Kidney epithelial cell (primary cell): ENCODE results near the gene PRUNE1. TPM values are rescaled to one million over a fixed set of nuclear protein-coding genes. Genes with fewer than 3 reads are reported as not detected.

Experiments
- DNase-seq: peaks from one replicate; pipeline ENCODE4 v3.0.0-alpha.2; 2010; ENCODE audit warnings: low read depth
- H3K27me3 ChIP-seq: 2 replicates; pipeline ENCODE4 v1.6.0; 2011; ENCODE audit warnings: low read length; ENCODE audit not compliant: control insufficient read depth, insufficient read depth
- H3K36me3 ChIP-seq: 2 replicates; pipeline ENCODE4 v1.5.1; 2011; ENCODE audit warnings: low read length; ENCODE audit not compliant: control insufficient read depth, insufficient read depth
- H3K4me3 ChIP-seq: 2 replicates; pipeline ENCODE4 v1.5.1; 2011; ENCODE audit warnings: low read depth, mild to moderate bottlenecking, control low read depth, low read length
- total RNA-seq: library from RNA; depleted of rRNA; stranded (reverse); fragments of >200 nt; gene quantifications from 2 replicates; pipeline ENCODE4 v1.2.3, GENCODE V29; 2015
- TF ChIP-seq, protein P1 (sequence below): IDR thresholded peaks from 2 replicates; pipeline ENCODE4 v1.5.1; 2011; ENCODE audit warnings: mild to moderate bottlenecking, moderate library complexity, low read length, control low read depth, inconsistent platforms; ENCODE audit not compliant: insufficient read depth, poor library complexity, severe bottlenecking

PRUNE1 gene
- total RNA-seq, 1 donor from 2014 or later: 15.8 TPM

DNA sequence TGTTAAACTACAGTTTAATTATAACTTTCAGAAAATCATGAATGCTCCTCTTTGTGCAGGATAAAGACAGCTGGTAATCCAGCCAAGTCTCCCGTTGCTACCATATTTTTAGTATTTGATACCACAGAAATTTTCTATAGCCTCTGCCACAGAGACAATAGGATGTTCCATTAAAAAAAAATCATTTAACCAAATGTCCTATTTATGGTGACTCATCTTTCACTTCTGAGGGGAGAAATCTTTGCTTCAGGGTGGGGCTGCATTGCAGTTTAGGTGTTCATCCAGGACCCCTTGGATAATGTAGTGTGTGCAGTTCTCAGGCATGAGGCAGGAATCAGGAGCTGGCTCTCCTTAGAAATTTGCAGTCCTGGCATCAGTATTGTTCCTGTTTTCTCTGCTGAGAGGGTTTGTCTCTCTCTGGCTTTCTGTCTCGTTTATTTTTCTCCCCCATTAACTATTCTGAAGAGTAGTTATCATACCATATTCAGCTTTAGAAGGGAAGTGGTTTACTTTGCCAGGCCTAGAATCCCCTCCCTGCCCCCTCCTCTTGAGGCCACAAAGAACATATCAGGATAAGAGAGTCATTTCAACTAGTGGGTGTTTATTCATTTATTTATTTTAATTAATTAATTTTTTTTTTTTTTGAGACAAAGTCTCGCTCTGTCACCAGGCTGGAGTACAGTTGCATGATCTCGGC lies 3.1 kb downstream of the PRUNE1 start:
- Histone ChIP-seq H3K36me3 (no peaks in the 10 kb centered on the region), H3K4me3 (no peak overlapping the region), H3K27me3 (no peaks in the 10 kb centered on the region)
- DNase-seq: no peak
- TF ChIP-seq, protein P1, sequence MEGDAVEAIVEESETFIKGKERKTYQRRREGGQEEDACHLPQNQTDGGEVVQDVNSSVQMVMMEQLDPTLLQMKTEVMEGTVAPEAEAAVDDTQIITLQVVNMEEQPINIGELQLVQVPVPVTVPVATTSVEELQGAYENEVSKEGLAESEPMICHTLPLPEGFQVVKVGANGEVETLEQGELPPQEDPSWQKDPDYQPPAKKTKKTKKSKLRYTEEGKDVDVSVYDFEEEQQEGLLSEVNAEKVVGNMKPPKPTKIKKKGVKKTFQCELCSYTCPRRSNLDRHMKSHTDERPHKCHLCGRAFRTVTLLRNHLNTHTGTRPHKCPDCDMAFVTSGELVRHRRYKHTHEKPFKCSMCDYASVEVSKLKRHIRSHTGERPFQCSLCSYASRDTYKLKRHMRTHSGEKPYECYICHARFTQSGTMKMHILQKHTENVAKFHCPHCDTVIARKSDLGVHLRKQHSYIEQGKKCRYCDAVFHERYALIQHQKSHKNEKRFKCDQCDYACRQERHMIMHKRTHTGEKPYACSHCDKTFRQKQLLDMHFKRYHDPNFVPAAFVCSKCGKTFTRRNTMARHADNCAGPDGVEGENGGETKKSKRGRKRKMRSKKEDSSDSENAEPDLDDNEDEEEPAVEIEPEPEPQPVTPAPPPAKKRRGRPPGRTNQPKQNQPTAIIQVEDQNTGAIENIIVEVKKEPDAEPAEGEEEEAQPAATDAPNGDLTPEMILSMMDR: no peak

DNA sequence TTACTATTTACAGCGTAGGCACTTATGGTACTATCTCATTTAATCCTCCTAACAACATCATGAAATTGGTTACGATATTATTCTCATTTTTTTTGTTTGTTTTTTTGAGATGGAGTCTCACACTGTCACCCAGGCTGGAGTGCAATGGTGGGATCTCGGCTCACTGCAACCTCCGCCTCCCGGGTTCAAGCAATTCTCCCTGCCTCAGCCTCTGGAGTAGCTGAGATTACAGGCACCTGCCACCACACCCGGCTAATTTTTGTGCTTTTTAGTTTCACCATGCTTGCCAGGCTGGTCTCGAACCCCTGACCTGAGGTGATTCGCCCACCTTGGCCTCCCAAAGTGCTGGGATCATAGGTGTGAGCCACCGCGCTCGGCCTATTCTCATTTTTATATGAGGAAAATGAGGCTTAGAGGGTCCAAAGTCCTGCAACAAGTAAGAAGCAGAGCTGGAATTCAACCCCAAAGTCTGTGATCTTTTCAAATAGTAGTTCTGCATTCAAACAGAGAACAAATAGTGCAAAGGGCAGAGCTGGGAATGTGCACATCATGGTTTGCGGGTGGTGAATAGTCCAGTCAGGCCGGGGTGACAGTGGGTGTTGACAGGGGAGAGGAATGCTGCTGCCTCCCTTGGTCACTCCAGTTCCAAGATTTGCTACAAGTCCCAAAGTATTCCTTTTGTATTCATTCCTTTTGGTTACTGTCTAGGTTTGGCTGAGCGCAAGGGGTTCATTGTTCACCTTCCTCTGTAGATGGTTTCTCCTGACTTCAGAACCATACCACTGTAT lies 4.6 kb downstream of the PRUNE1 start:
- DNase-seq: no peak
- no peaks in the 10 kb centered on the region for H3K27me3 ChIP-seq

DNA sequence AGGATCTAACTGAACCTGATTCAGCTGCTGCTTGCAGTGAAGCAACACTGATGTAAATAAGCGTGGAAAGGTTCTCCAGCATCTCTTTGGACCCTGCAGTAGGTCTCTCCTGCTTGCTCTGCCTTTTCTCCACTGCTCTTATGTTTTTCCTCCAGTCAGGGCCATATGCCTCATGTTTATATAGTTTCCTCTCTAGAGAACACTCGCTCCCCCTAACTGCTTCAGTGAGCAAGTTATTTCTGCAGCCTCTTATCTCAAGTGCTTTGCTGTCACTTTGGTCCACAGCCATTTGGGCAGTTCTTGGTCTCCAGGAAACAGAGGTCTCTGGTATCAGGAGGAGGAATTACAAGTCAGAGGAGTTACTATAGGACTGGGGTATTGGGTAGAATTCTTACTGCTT lies 5.3 kb downstream of the PRUNE1 start:
- TF ChIP-seq, protein P1: no peak
- DNase-seq: no peak
- H3K27me3 ChIP-seq: no peaks in the 10 kb centered on the region
- H3K36me3 ChIP-seq: no peaks in the 10 kb centered on the region
- H3K4me3 ChIP-seq: no peak overlapping the region

More for the DNA sequence above, 4.6 kb downstream of the PRUNE1 start:
- Histone ChIP-seq H3K36me3 (no peaks in the 10 kb centered on the region), H3K4me3 (no peak overlapping the region)
- TF ChIP-seq, protein P1: no peak

DNA sequence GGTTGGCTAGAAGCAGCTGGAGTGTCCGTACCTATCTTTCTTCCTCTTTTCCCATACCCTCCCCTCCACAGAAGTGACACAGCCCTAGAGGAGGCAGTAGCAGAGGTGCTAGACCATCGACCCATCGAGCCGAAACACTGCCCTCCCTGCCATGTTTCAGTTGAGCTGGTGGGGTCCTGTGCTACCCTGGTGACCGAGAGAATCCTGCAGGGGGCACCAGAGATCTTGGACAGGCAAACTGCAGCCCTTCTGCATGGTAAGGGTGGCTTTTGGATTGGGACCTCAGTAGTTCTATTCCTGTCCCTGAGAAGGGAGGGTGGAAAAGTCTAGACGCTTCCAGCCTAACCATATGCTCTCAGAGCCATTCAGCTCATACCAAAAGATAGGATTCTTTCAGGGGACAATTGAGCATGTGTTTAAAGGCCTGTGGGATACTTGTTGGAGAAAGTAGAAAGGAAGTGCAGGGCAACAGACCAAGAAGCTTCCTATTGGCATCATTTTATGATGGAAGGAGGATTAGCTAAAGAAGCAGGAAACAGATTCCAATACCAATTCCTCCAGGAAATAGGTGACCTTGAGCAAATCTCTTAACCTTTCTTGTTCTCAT lies 16.4 kb downstream of the PRUNE1 start:
- no peak for DNase-seq
- TF ChIP-seq, protein P1: peak; percentile 78
- Histone ChIP-seq H3K36me3 (no peaks in the 10 kb centered on the region), H3K27me3 (no peaks in the 10 kb centered on the region), H3K4me3 (no peak overlapping the region)

DNA sequence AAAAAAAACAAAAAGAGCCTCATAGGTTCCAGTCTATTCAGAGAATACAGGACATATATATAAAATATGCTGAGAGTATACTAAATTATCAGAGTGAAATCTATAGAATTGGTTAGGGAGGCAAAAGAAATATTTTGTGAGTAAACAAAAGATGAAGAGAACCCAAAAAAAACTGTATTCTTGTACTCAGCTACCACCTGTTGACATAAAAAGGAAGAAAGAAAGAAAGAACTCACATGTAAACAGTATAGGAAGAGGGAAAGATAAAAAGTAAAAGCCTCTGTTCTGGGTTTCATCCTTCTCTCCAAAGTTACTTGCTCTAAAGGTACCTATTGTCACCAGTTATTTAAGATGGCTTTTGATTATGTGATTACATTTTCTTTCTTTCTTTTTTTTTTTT lies 18.2 kb downstream of the PRUNE1 start:
- no peak for DNase-seq
- TF ChIP-seq, protein P1: no peak
- Histone ChIP-seq H3K36me3 (no peaks in the 10 kb centered on the region), H3K4me3 (no peak overlapping the region), H3K27me3 (no peaks in the 10 kb centered on the region)
